ENCODE results near the gene EPHA1.

The EPHA1 gene

DNA sequence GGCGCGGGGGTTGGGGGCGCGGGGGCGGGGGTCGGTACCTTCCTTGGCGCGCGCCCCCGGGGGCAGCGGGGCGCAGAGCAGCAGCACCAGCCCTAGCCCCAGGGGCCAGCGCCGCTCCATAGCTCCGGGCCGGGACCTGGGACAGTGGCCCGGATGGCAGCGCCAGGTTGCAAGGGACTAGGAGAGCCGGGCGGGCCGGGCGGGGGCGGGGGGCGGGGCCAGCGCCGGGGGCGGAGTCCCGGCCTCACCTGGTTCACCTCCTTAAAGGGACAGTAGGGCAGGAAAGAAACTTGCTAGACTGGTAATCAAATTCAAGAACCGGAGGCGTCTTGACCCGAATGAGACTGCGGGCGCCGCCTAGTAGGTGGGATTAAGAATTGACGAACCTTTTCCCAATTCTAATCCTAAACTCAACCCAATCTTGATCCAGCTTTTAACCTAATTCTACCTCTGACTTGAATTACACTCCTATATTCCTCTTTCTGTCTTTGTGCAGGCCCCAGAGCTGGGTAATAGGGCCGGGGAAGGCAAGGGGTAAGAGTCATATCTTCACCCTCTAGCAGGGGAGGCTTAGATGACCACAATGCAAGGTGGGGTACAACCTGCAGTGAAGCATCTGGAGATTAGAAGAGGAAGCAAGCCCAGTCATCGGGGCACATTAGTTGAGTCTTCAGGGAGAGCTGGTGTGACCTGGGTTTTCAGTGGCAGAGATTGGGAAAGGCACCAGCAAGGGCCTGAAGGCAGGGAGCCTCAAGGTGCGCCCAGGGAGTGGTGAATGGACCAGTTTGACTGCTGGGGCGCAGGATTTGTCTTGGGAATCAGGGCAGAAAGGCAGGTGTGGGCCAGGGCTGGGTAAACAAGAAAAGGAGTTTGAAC is at the start of gene EPHA1:
Gene EPHA1 (minus strand): TSS at position 171 of the 876 bp plus-strand sequence. CDS start 51 bp downstream, at position 120.
- peak; percentile 84 for DNase-seq

GRCh38 chr7:143458263-143458662 is 49.6 kb upstream of the EPHA1 start:
- no peak for DNase-seq

DNA sequence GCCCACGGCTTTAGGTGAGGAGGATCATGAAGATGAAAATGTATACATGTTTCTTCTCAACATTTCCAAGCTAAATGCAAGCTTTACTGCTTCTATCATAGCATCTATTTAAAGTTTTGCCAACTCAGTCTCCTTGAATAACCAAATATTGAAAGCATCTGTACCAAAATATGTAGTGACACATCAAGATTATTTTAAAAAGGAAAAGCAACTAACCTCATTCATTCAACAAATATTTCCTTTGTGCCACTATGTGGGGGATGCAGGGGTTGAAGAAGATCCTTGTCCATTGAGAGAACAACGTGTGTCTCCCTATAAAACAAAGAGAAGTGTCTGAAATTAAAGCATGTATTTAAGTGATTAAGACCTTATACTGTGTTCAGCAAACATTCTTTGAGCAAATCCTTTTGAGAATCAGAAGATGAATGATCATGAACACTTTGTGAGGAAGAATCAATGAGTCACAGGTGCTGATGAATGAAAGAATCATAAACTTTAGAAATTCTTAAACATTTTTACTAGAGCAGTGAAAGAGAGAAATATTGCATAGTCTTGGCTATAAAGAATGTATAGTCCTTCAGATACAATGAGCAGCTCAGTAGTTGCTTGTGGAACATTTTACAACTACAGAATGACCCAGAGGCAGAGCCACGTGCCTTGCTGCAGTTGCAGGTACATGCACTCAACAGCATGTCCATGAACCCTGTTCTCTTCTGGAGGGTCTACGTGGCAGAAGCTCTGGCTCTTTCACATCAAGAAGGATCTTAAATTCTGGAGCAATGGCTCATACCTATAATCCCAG is 48.5 kb upstream of the EPHA1 start:
- DNase-seq = no peak

DNA sequence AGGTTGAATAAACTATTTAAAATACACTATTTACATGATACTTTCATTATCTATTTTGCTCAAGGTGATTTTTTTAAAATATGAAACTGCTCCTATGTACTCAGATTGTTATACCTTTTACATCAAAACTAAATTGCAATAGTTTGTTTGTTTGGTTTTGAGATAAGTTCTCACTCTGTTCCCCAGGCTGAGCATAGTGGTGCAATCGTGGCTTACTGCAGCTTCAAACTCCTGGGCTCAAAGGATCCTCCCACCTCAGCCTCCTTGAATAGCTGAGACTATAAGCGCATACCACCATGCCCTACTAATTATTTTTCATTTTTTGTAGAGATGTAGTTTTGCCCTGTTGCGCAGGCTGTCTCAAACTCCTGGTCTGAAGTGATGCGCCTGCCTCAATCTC is 47.3 kb upstream of the EPHA1 start:
- DNase-seq = no peak

- DNase-seq = no peak
Observed at GRCh38 chr7:143455491-143455890, 46.8 kb upstream of the EPHA1 start.

GRCh38 chr7:143454091-143454680 is 45.5 kb upstream of the EPHA1 start:
- no peak for DNase-seq

- no peak for DNase-seq
Observed at GRCh38 chr7:143452495-143452894, 43.8 kb upstream of the EPHA1 start.

DNA sequence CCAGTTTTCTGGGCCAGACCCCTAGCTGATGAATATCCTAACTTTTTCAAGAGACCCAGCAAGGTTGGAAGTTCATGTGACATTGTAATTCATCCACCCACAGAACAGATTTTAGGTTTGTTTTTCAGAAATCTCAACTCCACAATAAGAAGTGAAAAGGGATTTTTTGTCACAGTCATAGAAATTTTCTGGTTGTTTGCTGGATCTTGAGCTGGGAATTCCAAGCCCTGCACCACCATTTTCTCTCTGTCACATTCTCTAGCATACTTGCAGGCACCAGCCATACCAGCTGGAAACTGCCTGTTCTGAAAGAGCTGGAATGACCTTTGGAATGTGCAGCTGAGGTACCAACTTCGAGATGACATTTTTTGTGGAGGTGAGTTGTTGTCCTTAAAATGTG is 43.1 kb upstream of the EPHA1 start:
- no peak for DNase-seq

GRCh38 chr7:143451122-143451521 is 42.5 kb upstream of the EPHA1 start:
- no peak for DNase-seq

GRCh38 chr7:143449793-143450192 is 41.1 kb upstream of the EPHA1 start:
- DNase-seq = no peak

GRCh38 chr7:143448429-143448828 is 39.8 kb upstream of the EPHA1 start:
- DNase-seq = no peak

DNA sequence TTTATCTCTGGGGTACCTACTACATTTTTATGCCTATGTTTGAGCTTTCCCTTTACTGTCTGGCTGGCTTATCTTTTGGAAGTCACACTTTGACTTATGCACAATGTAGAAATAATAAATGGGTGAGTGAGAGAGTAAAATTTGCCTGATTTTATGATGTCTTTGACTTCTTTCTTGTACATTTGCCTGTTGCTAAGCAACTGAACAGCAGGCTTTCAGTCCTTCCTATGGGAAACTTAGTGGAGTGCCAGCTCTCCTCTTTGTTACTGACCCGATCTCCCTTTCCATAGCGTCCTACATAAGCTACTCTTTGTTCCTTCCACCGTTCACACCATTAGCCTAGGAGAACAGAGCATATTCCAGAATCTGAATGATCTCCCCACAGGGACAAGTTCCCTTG is 38.8 kb upstream of the EPHA1 start:
- no peak for DNase-seq

DNA sequence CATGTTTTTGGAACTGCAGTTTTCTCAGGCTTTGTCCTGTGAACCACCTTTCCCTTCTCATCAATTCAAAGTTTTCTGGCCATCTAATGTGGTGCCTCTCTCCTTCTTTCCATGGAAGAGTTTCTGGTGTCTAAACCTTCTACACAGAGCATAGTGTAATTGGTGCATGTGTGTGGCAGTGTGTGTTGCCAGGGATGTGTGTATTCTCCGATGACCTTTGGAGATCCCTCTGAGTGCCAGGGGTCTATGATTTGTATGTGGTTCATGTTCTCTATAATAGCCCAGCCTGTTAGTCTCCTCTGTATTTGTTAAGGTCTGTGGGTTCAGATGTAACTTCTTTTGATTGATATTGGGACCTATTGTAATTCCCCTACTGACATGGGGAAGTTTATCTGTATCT is 36.1 kb upstream of the EPHA1 start:
- DNase-seq = no peak

GRCh38 chr7:143444063-143444782 is 35.6 kb upstream of the EPHA1 start:
- DNase-seq = no peak

DNA sequence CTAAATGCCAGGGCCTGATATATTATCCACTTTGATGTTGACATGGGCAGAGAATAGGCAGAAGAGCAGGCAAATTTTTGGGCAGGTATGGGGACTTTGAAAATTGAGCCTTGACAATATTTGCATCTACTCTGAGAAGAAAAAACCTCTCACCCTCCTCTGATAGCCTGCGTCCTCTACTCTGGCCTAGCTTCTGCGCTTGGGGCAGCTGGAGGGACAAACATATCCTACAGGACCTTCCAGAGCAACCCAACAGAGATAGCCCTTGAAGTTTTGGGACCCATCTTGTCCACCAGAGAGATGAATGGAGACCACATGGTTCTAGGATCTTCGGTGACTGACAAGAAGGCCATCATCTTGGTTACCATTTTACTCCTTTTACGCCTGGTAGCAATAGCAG is 34.5 kb upstream of the EPHA1 start, which contains the start of gene TAS2R60:
Gene TAS2R60 (plus strand): TSS at position 301 of the 400 bp plus-strand sequence. CDS start 0 bp downstream, at position 301.
- no peak for DNase-seq

- no peak for DNase-seq
Observed at GRCh38 chr7:143439866-143440265, 31.2 kb upstream of the EPHA1 start.

DNA sequence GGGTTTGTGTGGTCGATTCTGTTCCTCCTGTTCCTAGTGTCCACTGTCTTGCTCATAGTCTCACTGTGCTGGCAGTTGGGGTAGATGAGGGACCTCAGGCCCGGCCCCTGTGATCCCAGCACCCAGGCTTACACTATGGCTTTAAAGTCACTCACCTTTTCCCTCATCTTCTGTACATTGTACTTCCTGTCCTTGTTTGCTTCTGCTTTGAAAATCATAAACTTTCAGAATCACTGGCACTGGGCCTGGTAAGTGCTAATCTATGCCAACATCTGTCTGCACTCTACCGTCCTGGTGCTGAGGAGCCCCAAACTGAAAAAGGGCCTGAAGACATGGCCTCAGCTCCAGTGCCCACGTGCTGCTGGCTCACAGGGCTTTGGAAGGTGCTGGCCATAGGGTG is 28.9 kb upstream of the EPHA1 start:
- DNase-seq = no peak

DNA sequence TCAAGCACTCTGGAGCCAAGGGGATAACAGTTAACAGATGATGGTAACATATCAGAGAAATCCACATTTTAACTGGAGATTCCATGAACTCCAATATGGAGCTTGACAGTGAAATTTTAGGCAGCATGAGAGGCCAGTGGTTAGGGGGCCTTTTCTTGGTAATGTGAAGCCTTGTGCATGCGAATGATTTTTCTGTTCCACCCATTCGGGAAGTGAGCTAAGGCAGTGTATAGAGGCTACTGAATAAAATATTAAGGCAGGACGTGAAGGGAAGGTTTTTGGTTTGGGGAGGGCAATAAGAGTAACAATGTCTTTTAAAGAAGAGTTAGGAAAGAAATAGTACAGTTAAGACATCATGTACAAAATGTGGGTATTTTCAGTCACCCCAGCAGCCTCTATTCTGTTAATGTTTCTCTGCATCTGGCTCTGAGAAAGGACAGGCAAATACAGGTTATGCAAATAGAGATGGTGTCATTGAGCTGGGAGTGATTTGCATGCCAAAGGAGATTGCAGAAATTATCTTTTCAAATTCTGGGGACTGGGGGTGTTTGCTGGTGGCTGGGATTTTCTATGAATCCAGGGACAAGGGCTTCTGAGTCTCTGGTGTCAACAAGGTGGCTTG is 27.8 kb upstream of the EPHA1 start:
- no peak for DNase-seq

- DNase-seq = no peak
Observed at GRCh38 chr7:143435266-143435665, 26.6 kb upstream of the EPHA1 start.

- no peak for DNase-seq
Observed at GRCh38 chr7:143434660-143435059, 26.0 kb upstream of the EPHA1 start.

GRCh38 chr7:143433759-143434158 is 25.1 kb upstream of the EPHA1 start:
- no peak for DNase-seq

- no peak for DNase-seq
Observed at GRCh38 chr7:143431109-143431508, 22.5 kb upstream of the EPHA1 start.

All from CD4-positive, alpha-beta T cell treated with Interleukin-6 for 4 hours (primary cell).